ENCODE results near the gene SNAPC4. TPM values are rescaled to one million over a fixed set of nuclear protein-coding genes. Genes with fewer than 3 reads are reported as not detected.

Gene SNAPC4
- total and polyA plus RNA-seq, 2 donors (not counting 1 experiment from before 2014, with no cell fraction given) = 1.8 to 3.8 TPM

- peak within 1 kb of the TSS; percentile 89 for H3K9ac ChIP-seq (ENCODE audit: insufficient read depth, low read length)
- no peaks in the 10 kb centered on the region for H3K79me2 ChIP-seq (ENCODE audit: control insufficient read depth, insufficient read depth, low read length)
- H4K20me1 ChIP-seq (ENCODE audit: control insufficient read depth, extremely low read depth, insufficient read depth, low read length) = no peaks in the 10 kb centered on the region
- peak within 1 kb of the TSS; percentile 35 to 71 (median 66) for H3K4me3 ChIP-seq (replicated peaks in 1 of 4; ENCODE audit: control extremely low read depth in 1 of 4, insufficient read depth in 1 of 4, low read depth in 3 of 4, low read length in 4 of 4)
- H3K27me3 ChIP-seq (ENCODE audit: control insufficient read depth, insufficient read depth, low read length) = no peaks in the 10 kb centered on the region
- H3K4me2 ChIP-seq (ENCODE audit: extremely low read depth, insufficient read depth, low read length) = peak within 1 kb of the TSS; percentile 75
- TF ChIP-seq EZH2 (IDR thresholded peaks at IDR 0.05; ENCODE audit: low read length, missing control alignments) (no peak), CTCF (conservative IDR thresholded peaks at IDR 0.05 in 1 of 2, IDR thresholded peaks at IDR 0.05 in 1 of 2; ENCODE audit: low read depth in 1 of 2, low read length in 2 of 2) (peak; percentile 56 to 76)
- H3K27ac ChIP-seq (ENCODE audit: insufficient read depth, low read length) = peak within 1 kb of the TSS; percentile 68
- peaks cover 4% of the 10 kb centered on the region for H3K36me3 ChIP-seq (ENCODE audit: control insufficient read depth, insufficient read depth, low read length)
- H3K4me1 ChIP-seq (ENCODE audit: control insufficient read depth, extremely low read depth, insufficient read depth, low read length) = peaks cover 21% of the 10 kb centered on the region
- H2AFZ ChIP-seq (ENCODE audit: low read length) = no peak within 1 kb of the TSS
- no peaks in the 10 kb centered on the region for H3K9me3 ChIP-seq (ENCODE audit: control insufficient read depth, insufficient read depth, low read depth, low read length)
- DNase-seq (ENCODE audit: low read depth in 2 of 2) = peak; percentile 89 to 95
These were observed 36.6 kb downstream of the SNAPC4 start, which contains the start of gene DNLZ for GRCh38 chr9:136363106-136363948. DNLZ (minus strand) TSS chr9:136363744; CDS start chr9:136363714, 30 bp downstream.

GRCh38 chr9:136362450-136362784 lies 37.6 kb downstream of the SNAPC4 start:
- H3K27ac ChIP-seq (ENCODE audit: insufficient read depth, low read length) = peak overlapping the region; percentile 52
- H3K9ac ChIP-seq (ENCODE audit: insufficient read depth, low read length) = no peak overlapping the region

More at GRCh38 chr9:136362450-136362784, 37.6 kb downstream of the SNAPC4 start:
- peaks cover 12% of the 10 kb centered on the region for H3K36me3 ChIP-seq (ENCODE audit: control insufficient read depth, insufficient read depth, low read length)
- no peak overlapping the region for H3K4me3 ChIP-seq (replicated peaks in 1 of 4; ENCODE audit: control extremely low read depth in 1 of 4, insufficient read depth in 1 of 4, low read depth in 3 of 4, low read length in 4 of 4)
- H4K20me1 ChIP-seq (ENCODE audit: control insufficient read depth, extremely low read depth, insufficient read depth, low read length) = no peaks in the 10 kb centered on the region
- no peaks in the 10 kb centered on the region for H3K9me3 ChIP-seq (ENCODE audit: control insufficient read depth, insufficient read depth, low read depth, low read length)
- no peak for DNase-seq (ENCODE audit: low read depth in 2 of 2)
- H3K4me1 ChIP-seq (ENCODE audit: control insufficient read depth, extremely low read depth, insufficient read depth, low read length) = peaks cover 21% of the 10 kb centered on the region
- TF ChIP-seq CTCF (conservative IDR thresholded peaks at IDR 0.05 in 1 of 2, IDR thresholded peaks at IDR 0.05 in 1 of 2; ENCODE audit: low read depth in 1 of 2, low read length in 2 of 2) (no peak), EZH2 (IDR thresholded peaks at IDR 0.05; ENCODE audit: low read length, missing control alignments) (no peak)
- H3K79me2 ChIP-seq (ENCODE audit: control insufficient read depth, insufficient read depth, low read length) = no peaks in the 10 kb centered on the region
- H2AFZ ChIP-seq (ENCODE audit: low read length) = no peak overlapping the region
- H3K27me3 ChIP-seq (ENCODE audit: control insufficient read depth, insufficient read depth, low read length) = no peaks in the 10 kb centered on the region
- H3K4me2 ChIP-seq (ENCODE audit: extremely low read depth, insufficient read depth, low read length) = peak overlapping the region; percentile 66
